Osteocyte (in vitro differentiated cells): ENCODE measurements around the gene BCL2L12. TPM values are rescaled to one million over a fixed set of nuclear protein-coding genes. Genes with fewer than 3 reads are reported as not detected.
"Not testable (repeated sequence)": the region's sequence is repeated elsewhere in the genome, so short reads cannot be mapped to it uniquely, and the experiment has no call there.

ENCODE experiments used
- DNase-seq: peaks from one replicate; pipeline ENCODE4 v3.0.0; 2021; ENCODE audit warnings: mixed read lengths; ENCODE audit not compliant: unreplicated experiment; ENCODE audit errors: extremely low spot score
- H3K27ac Mint-ChIP-seq: one replicate; pipeline ENCODE4 v1.8.0; 2021; ENCODE audit warnings: mild to moderate bottlenecking, mixed read lengths; ENCODE audit not compliant: unreplicated experiment
- H3K27me3 Mint-ChIP-seq: one replicate; pipeline ENCODE4 v1.8.0; 2021; ENCODE audit warnings: mixed read lengths; ENCODE audit not compliant: unreplicated experiment
- H3K36me3 Mint-ChIP-seq: one replicate; pipeline ENCODE4 v1.8.0; 2021; ENCODE audit warnings: mixed read lengths; ENCODE audit not compliant: unreplicated experiment
- H3K4me1 Mint-ChIP-seq: one replicate; pipeline ENCODE4 v1.8.0; 2021; ENCODE audit warnings: mixed read lengths; ENCODE audit not compliant: unreplicated experiment
- H3K4me3 Mint-ChIP-seq: one replicate; pipeline ENCODE4 v1.8.0; 2021; ENCODE audit warnings: mild to moderate bottlenecking, moderate library complexity, mixed read lengths; ENCODE audit not compliant: unreplicated experiment
- H3K9me3 Mint-ChIP-seq: one replicate; pipeline ENCODE4 v1.8.0; 2021; ENCODE audit warnings: mixed read lengths; ENCODE audit not compliant: unreplicated experiment
- CTCF ChIP-seq: fragments of 200-600 bp; sonication (generic); IDR thresholded peaks from 2 replicates; pipeline ENCODE4 v1.5.0; 2021; ENCODE audit warnings: antibody characterized with exemption, mild to moderate bottlenecking, moderate library complexity
- microRNA-seq: library from miRNA; unstranded; fragments of <30 nt; microRNA quantifications from one replicate; pipeline ENCODE4 v1.1.0, GENCODE V29; 2020; ENCODE audit not compliant: unreplicated experiment
- total RNA-seq: library from RNA; stranded (reverse); gene quantifications from 2 replicates; pipeline ENCODE4 v1.2.1, GENCODE V29; 2021

BCL2L12 gene
- total RNA-seq, 1 donor from 2014 or later = 29.3 TPM

DNA sequence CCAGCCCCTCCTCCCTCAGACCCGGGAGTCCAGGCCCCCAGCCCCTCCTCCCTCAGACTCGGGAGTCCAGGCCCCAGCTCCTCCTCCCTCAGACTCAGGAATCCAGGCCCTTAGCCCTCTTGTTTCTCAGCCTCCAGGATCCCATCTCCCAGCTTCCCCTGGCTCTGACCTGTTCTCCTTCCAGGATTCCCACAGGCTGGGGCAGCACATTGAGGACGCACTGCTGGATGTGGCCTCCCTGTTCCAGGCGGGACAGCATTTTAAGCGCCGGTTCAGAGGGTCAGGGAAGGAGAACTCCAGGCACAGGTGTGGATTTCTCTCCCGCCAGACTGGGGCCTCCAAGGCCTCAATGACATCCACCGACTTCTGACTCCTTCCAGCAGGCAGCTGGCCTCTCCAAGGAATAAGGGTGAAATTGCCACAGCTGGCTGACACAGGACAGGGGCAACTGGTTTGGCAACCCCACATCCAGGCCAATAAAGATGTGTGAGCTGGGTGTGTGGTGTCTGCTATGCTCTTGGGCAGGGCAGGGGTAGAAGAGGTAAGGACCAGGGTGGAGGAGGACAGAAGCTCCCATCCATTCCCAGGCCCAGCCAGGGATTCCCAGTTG lies 47.6 kb downstream of the BCL2L12 start:
- peaks cover 13% of the 10 kb centered on the region for H3K4me1 Mint-ChIP-seq
- H3K4me3 Mint-ChIP-seq = no peak overlapping the region
- TF ChIP-seq CTCF = no peak
- H3K27ac Mint-ChIP-seq = no peak overlapping the region
- no peaks in the 10 kb centered on the region for H3K27me3 Mint-ChIP-seq
- peaks cover 13% of the 10 kb centered on the region for H3K36me3 Mint-ChIP-seq
- no peak for DNase-seq
- no peaks in the 10 kb centered on the region for H3K9me3 Mint-ChIP-seq

GRCh38 chr19:49716154-49716553 lies 50.4 kb downstream of the BCL2L12 start:
- no peak for TF ChIP-seq CTCF
- no peaks in the 10 kb centered on the region for H3K27me3 Mint-ChIP-seq
- H3K4me3 Mint-ChIP-seq = no peak overlapping the region
- peaks cover 22% of the 10 kb centered on the region for H3K4me1 Mint-ChIP-seq
- no peaks in the 10 kb centered on the region for H3K9me3 Mint-ChIP-seq
- no peak overlapping the region for H3K27ac Mint-ChIP-seq
- H3K36me3 Mint-ChIP-seq = peaks cover 2% of the 10 kb centered on the region
- no peak for DNase-seq

GRCh38 chr19:49718511-49718910 lies 52.8 kb downstream of the BCL2L12 start:
- DNase-seq = no peak
- Mint-ChIP-seq H3K4me3 (no peak overlapping the region), H3K27me3 (no peaks in the 10 kb centered on the region), H3K4me1 (peaks cover 22% of the 10 kb centered on the region), H3K9me3 (no peaks in the 10 kb centered on the region), H3K36me3 (no peaks in the 10 kb centered on the region), H3K27ac (peak overlapping the region; percentile 93)
- TF ChIP-seq CTCF = no peak

DNA sequence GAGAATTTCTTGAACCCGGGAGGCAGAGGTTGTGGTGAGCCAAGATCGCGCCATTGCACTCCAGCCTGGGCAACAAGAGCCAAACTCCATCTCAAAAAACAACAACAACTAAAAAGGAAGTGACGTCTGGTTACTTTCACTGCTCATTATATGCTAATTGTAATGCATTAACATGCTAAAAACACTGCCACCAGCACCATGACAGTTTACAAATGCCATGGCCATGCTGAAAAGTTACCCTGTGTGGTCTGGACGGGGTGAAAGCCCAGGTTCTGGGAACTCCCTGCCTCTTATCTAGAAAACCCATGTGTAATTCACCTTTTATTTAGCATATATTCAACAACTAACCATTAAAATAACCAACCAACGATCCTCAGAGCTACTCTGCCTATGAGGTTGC lies 53.3 kb downstream of the BCL2L12 start:
- H3K9me3 Mint-ChIP-seq = no peaks in the 10 kb centered on the region
- H3K27ac Mint-ChIP-seq = peak overlapping the region; percentile 93
- TF ChIP-seq CTCF = no peak
- no peak overlapping the region for H3K4me3 Mint-ChIP-seq
- peaks cover 22% of the 10 kb centered on the region for H3K4me1 Mint-ChIP-seq
- no peaks in the 10 kb centered on the region for H3K27me3 Mint-ChIP-seq
- H3K36me3 Mint-ChIP-seq = no peaks in the 10 kb centered on the region
- no peak for DNase-seq

DNA sequence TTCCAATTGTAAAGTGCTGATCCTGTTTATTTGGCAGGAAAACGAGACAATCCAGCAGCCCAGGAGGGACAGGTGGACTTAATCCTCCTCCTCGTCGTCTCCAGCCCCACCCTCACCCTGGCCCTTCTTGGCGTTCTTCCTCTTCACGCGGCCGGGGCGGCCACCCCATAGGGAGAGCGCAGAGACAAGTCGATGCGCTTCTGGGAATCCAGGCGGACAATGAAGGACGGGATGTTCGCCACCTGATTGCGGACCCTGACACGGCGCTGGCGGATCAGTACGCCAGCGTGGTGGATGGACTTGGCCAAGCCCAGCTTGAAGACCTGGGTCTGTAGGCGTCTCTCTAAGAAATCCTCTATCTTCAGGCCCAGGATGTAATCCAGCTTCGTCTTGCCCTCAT lies 53.7 kb downstream of the BCL2L12 start:
- H3K27ac Mint-ChIP-seq = peak overlapping the region; percentile 93
- peaks cover 25% of the 10 kb centered on the region for H3K4me1 Mint-ChIP-seq
- not testable (repeated sequence) for H3K9me3 Mint-ChIP-seq, H3K4me3 Mint-ChIP-seq, DNase-seq, H3K36me3 Mint-ChIP-seq, H3K27me3 Mint-ChIP-seq

Small RNAs within 50 kb of the gene (microRNA-seq; reads per million reads assigned to microRNA genes)
- gene MIR5088 = not detected

Other genes starting within 250 kb of the BCL2L12 start
- gene PTH2, start 242.5 kb upstream of the BCL2L12 start, total RNA-seq = not detected in 2 replicates
- gene GFY, start 240.5 kb upstream of the BCL2L12 start, total RNA-seq = not detected in 2 replicates
- gene SLC17A7, start 224.4 kb upstream of the BCL2L12 start, total RNA-seq = 0.34 and 0.54 TPM in 2 replicates
- 80.2 and 84.5 TPM in 2 replicates for gene PIH1D1, start 214.1 kb upstream of the BCL2L12 start, total RNA-seq
- 31.8 and 34.0 TPM in 2 replicates for gene ALDH16A1, start 212.7 kb upstream of the BCL2L12 start, total RNA-seq
- gene FLT3LG, start 191.7 kb upstream of the BCL2L12 start, total RNA-seq = 10.8 and 11.3 TPM in 2 replicates
- 2,592 and 2,617 TPM in 2 replicates for gene RPL13A, start 178.3 kb upstream of the BCL2L12 start, total RNA-seq
- gene RPS11, start 169.5 kb upstream of the BCL2L12 start, total RNA-seq = 1,892 and 1,912 TPM in 2 replicates
- gene FCGRT, start 153.3 kb upstream of the BCL2L12 start, total RNA-seq = 253 and 278 TPM in 2 replicates
- 81.3 and 85.0 TPM in 2 replicates for gene RCN3, start 137.9 kb upstream of the BCL2L12 start, total RNA-seq
- gene NOSIP, start 85.4 kb upstream of the BCL2L12 start, total RNA-seq = 58.7 and 66.2 TPM in 2 replicates
- 0.32 and 0.52 TPM in 2 replicates for gene PRRG2, start 84.6 kb upstream of the BCL2L12 start, total RNA-seq
- 31.6 and 32.9 TPM in 2 replicates for gene PRR12, start 74.8 kb upstream of the BCL2L12 start, total RNA-seq
- 67.4 and 67.7 TPM in 2 replicates for gene RRAS, start 25.8 kb upstream of the BCL2L12 start, total RNA-seq
- gene SCAF1, start 23.7 kb upstream of the BCL2L12 start, total RNA-seq = 74.9 and 81.9 TPM in 2 replicates
- gene IRF3, start 76 bp upstream of the BCL2L12 start, total RNA-seq = 80.9 and 88.9 TPM in 2 replicates
- gene PRMT1, start 11.3 kb downstream of the BCL2L12 start, total RNA-seq = 121 and 126 TPM in 2 replicates
- gene ADM5, start 23.7 kb downstream of the BCL2L12 start, total RNA-seq = 0.73 and 1.5 TPM in 2 replicates
- gene CPT1C, start 25.2 kb downstream of the BCL2L12 start, total RNA-seq = 44.2 and 48.8 TPM in 2 replicates
- not detected in 2 replicates for gene TSKS, start 97.4 kb downstream of the BCL2L12 start, total RNA-seq
- 130 and 133 TPM in 2 replicates for gene AP2A1, start 101.1 kb downstream of the BCL2L12 start, total RNA-seq
- gene FUZ, start 147.4 kb downstream of the BCL2L12 start, total RNA-seq = 19.9 and 24.4 TPM in 2 replicates
- 56.1 and 58.1 TPM in 2 replicates for gene MED25, start 152.4 kb downstream of the BCL2L12 start, total RNA-seq
- gene PTOV1, start 185.2 kb downstream of the BCL2L12 start, total RNA-seq = 266 and 295 TPM in 2 replicates
- 68.3 and 76.4 TPM in 2 replicates for gene PNKP, start 201.6 kb downstream of the BCL2L12 start, total RNA-seq
- gene AKT1S1, start 211.4 kb downstream of the BCL2L12 start, total RNA-seq = 59.7 and 61.2 TPM in 2 replicates
- gene TBC1D17, start 211.8 kb downstream of the BCL2L12 start, total RNA-seq = 69.2 and 71.9 TPM in 2 replicates
- 0.55 TPM in 1 of 2 replicates, not detected in the other for gene IL4I1, start 231.0 kb downstream of the BCL2L12 start, total RNA-seq